ENCODE measurements around the gene SOCS1. TPM values are rescaled to one million over a fixed set of nuclear protein-coding genes. Genes with fewer than 3 reads are reported as not detected.

Gene SOCS1
- total and polyA plus RNA-seq, 4 experiments from 2014 or later, result 14.7 to 37.8 (median 17.1) TPM

DNA sequence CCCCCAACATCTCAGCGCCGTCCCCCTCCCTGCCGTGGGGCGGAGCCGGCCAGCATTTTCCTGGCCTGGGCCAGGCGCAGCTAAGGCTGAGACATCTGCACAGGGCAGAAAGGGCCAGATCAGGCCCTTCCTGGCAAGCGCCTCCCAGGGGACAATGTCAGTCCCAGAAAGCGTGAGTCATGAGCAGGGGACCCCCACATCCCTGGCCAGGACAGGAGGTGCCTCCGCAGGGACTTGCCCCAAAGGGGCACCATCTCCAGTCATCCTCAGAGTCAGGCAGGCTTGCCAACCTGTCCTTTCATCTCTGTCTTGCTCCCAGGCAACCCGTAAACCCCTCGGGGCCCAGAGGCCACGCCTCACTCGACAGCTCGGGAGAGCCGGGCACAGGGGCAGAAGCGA is 43.2 kb downstream of the SOCS1 start:
- Histone ChIP-seq H3K36me3 (ENCODE audit: insufficient read depth, low read length) (no peaks in the 10 kb centered on the region), H3K27ac (ENCODE audit: low read depth, low read length) (no peak overlapping the region), H3K9me3 (ENCODE audit: control insufficient read depth in 1 of 2, low read length in 2 of 2) (peaks cover 0 to 7% of the 10 kb centered on the region in 2 donors), H3K27me3 (ENCODE audit: insufficient read depth, low read length) (no peaks in the 10 kb centered on the region), H3K4me1 (ENCODE audit: insufficient read depth, low read length) (no peaks in the 10 kb centered on the region), H3K4me3 (ENCODE audit: low read length in 2 of 2) (no peak overlapping the region)
- Mint-ChIP-seq H3K36me3 (peaks cover 0 to 10% of the 10 kb centered on the region in 2 donors), H3K4me3 (no peak overlapping the region), H3K4me1 (peaks cover 0 to 5% (median 0%) of the 10 kb centered on the region in 4 donors), H3K27me3 (no peaks in the 10 kb centered on the region), H3K9me3 (peaks cover 0 to 12% (median 6%) of the 10 kb centered on the region in 8 donors), H3K27ac (no peak overlapping the region)
- no peak for DNase-seq
- POLR2A ChIA-PET (ENCODE audit: partially characterized antibody), result interaction anchor here (1.0 kb wide), 1 partner anchor 12 kb away, joined by 3 read pairs; no protein-coding TSS in a partner anchor
- intact Hi-C loops (cut with micrococcal nuclease), result no loop called here
- CTCF ChIA-PET (ENCODE audit: partially characterized antibody), result no interaction called here

GRCh38 chr16:11211977-11212797 is 43.8 kb downstream of the SOCS1 start:
- intact Hi-C loops (cut with micrococcal nuclease), result no loop called here
- no peak for DNase-seq
- Histone ChIP-seq H3K27me3 (ENCODE audit: insufficient read depth, low read length) (no peaks in the 10 kb centered on the region), H3K4me1 (ENCODE audit: insufficient read depth, low read length) (no peaks in the 10 kb centered on the region), H3K9me3 (ENCODE audit: control insufficient read depth in 1 of 2, low read length in 2 of 2) (peaks cover 0 to 7% of the 10 kb centered on the region in 2 donors), H3K27ac (ENCODE audit: low read depth, low read length) (no peak overlapping the region), H3K4me3 (ENCODE audit: low read length in 2 of 2) (no peak overlapping the region), H3K36me3 (ENCODE audit: insufficient read depth, low read length) (no peaks in the 10 kb centered on the region)
- Mint-ChIP-seq H3K4me3 (peak overlapping the region in 1 of 8 donors; percentile 14), H3K27me3 (no peaks in the 10 kb centered on the region), H3K27ac (no peak overlapping the region), H3K36me3 (peaks cover 0 to 8% of the 10 kb centered on the region in 2 donors), H3K9me3 (peaks cover 0 to 9% (median 4%) of the 10 kb centered on the region in 8 donors), H3K4me1 (peaks cover 0 to 7% (median 1%) of the 10 kb centered on the region in 4 donors)
- ChIA-PET CTCF (ENCODE audit: partially characterized antibody) (no interaction called here), POLR2A (ENCODE audit: partially characterized antibody) (interaction anchor here (1.0 kb wide), 1 partner anchor 13 kb away, joined by 3 read pairs; no protein-coding TSS in a partner anchor)

DNA sequence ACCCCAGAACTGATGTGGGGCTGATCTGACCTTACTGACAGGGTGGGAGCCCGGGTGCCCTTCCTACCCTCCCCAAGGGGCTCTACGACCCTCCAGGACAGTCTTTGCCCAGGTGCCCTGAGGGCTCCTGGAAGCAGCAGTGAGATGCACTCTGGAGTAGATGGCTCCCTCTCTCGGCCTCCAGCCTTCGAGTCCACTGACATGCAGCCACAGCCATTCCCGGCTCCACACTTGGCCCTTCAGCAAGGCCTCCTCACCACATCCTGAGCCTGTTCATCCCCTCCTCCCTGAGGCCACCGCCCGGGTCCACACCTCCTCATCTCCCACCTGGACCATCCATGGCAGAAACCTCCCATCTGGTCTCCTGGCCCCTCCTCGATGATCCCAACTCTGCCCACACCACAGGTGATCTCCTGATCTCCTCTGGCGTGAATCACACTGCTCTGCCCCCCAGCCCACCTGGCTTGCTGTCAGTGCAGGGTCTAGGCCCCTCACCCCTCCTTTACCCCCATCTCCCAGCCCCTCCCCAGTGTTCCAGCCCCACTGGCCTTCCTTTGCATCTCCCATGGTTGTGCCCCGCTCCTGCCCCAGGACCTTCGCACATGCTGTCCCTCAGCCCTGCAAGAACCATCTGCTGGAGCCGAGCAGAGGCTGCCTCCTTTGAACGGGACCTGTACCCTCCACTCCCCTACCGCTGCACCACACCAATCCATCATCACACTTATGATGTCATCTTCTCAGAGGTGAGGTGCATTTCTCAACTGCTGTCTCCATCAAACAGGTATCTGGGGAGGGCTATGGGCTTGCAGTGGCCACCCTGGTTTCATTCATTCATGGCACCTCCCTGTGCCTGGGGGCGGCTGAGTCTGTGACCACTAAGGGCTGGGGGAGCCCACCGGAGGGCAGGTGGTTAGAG is 44.7 kb downstream of the SOCS1 start:
- Histone ChIP-seq H3K9me3 (ENCODE audit: control insufficient read depth in 1 of 2, low read length in 2 of 2) (peaks cover 0 to 5% of the 10 kb centered on the region in 2 donors), H3K27me3 (ENCODE audit: insufficient read depth, low read length) (no peaks in the 10 kb centered on the region), H3K36me3 (ENCODE audit: insufficient read depth, low read length) (no peaks in the 10 kb centered on the region), H3K4me3 (ENCODE audit: low read length in 2 of 2) (no peak overlapping the region), H3K27ac (ENCODE audit: low read depth, low read length) (no peak overlapping the region), H3K4me1 (ENCODE audit: insufficient read depth, low read length) (peaks cover 7% of the 10 kb centered on the region)
- peaks cover 0 to 7% (median 3%) of the 10 kb centered on the region in 8 donors for H3K9me3 Mint-ChIP-seq
- H3K27me3 Mint-ChIP-seq, result no peaks in the 10 kb centered on the region
- no peak for DNase-seq
- H3K27ac Mint-ChIP-seq, result peak overlapping the region in 1 of 7 donors; percentile 82
- peaks cover 0 to 7% of the 10 kb centered on the region in 2 donors for H3K36me3 Mint-ChIP-seq
- ChIA-PET CTCF (ENCODE audit: partially characterized antibody) (no interaction called here), POLR2A (ENCODE audit: partially characterized antibody) (no interaction called here)
- no peak overlapping the region for H3K4me3 Mint-ChIP-seq
- intact Hi-C loops (cut with micrococcal nuclease), result no loop called here
- peaks cover 5 to 16% (median 8%) of the 10 kb centered on the region in 4 donors for H3K4me1 Mint-ChIP-seq

GRCh38 chr16:11210260-11210659 is 45.7 kb downstream of the SOCS1 start:
- Histone ChIP-seq H3K27ac (ENCODE audit: low read depth, low read length) (no peak overlapping the region), H3K9me3 (ENCODE audit: control insufficient read depth in 1 of 2, low read length in 2 of 2) (no peaks in the 10 kb centered on the region), H3K4me3 (ENCODE audit: low read length in 2 of 2) (no peak overlapping the region), H3K4me1 (ENCODE audit: insufficient read depth, low read length) (peaks cover 13% of the 10 kb centered on the region), H3K27me3 (ENCODE audit: insufficient read depth, low read length) (no peaks in the 10 kb centered on the region), H3K36me3 (ENCODE audit: insufficient read depth, low read length) (no peaks in the 10 kb centered on the region)
- Mint-ChIP-seq H3K27me3 (no peaks in the 10 kb centered on the region), H3K27ac (peak overlapping the region in 1 of 7 donors; percentile 62), H3K36me3 (no peaks in the 10 kb centered on the region), H3K4me3 (no peak overlapping the region), H3K9me3 (peaks cover 0 to 3% (median 0%) of the 10 kb centered on the region in 8 donors), H3K4me1 (peaks cover 7 to 21% (median 11%) of the 10 kb centered on the region in 4 donors)
- DNase-seq, result no peak
- CTCF ChIA-PET (ENCODE audit: partially characterized antibody), result no interaction called here
- POLR2A ChIA-PET (ENCODE audit: partially characterized antibody), result no interaction called here
- intact Hi-C loops (cut with micrococcal nuclease), result no loop called here

- Histone ChIP-seq H3K4me3 (ENCODE audit: low read length in 2 of 2) (no peak overlapping the region), H3K27me3 (ENCODE audit: insufficient read depth, low read length) (no peaks in the 10 kb centered on the region), H3K4me1 (ENCODE audit: insufficient read depth, low read length) (peaks cover 13% of the 10 kb centered on the region), H3K9me3 (ENCODE audit: control insufficient read depth in 1 of 2, low read length in 2 of 2) (no peaks in the 10 kb centered on the region), H3K36me3 (ENCODE audit: insufficient read depth, low read length) (no peaks in the 10 kb centered on the region), H3K27ac (ENCODE audit: low read depth, low read length) (no peak overlapping the region)
- Mint-ChIP-seq H3K36me3 (no peaks in the 10 kb centered on the region), H3K4me3 (no peak overlapping the region), H3K9me3 (peaks cover 0 to 3% (median 0%) of the 10 kb centered on the region in 8 donors), H3K27me3 (no peaks in the 10 kb centered on the region), H3K27ac (no peak overlapping the region), H3K4me1 (peaks cover 7 to 21% (median 11%) of the 10 kb centered on the region in 4 donors)
- POLR2A ChIA-PET (ENCODE audit: partially characterized antibody), result no interaction called here
- CTCF ChIA-PET (ENCODE audit: partially characterized antibody), result interaction anchor here (1.1 kb wide), 1 partner anchor 9 kb away, joined by 3 read pairs; no protein-coding TSS in a partner anchor
- intact Hi-C loops (cut with micrococcal nuclease), result no loop called here
- no peak for DNase-seq
These were observed 46.9 kb downstream of the SOCS1 start for GRCh38 chr16:11208916-11209665.

GRCh38 chr16:11207646-11208045 is 48.4 kb downstream of the SOCS1 start:
- no peaks in the 10 kb centered on the region for H3K27me3 Mint-ChIP-seq
- no peaks in the 10 kb centered on the region for H3K36me3 Mint-ChIP-seq
- Histone ChIP-seq H3K4me3 (ENCODE audit: low read length in 2 of 2) (no peak overlapping the region), H3K9me3 (ENCODE audit: control insufficient read depth in 1 of 2, low read length in 2 of 2) (no peaks in the 10 kb centered on the region), H3K27ac (ENCODE audit: low read depth, low read length) (no peak overlapping the region), H3K36me3 (ENCODE audit: insufficient read depth, low read length) (no peaks in the 10 kb centered on the region), H3K4me1 (ENCODE audit: insufficient read depth, low read length) (peaks cover 13% of the 10 kb centered on the region), H3K27me3 (ENCODE audit: insufficient read depth, low read length) (no peaks in the 10 kb centered on the region)
- DNase-seq, result no peak
- H3K4me3 Mint-ChIP-seq, result no peak overlapping the region
- H3K9me3 Mint-ChIP-seq, result peaks cover 0 to 3% (median 0%) of the 10 kb centered on the region in 8 donors
- CTCF ChIA-PET (ENCODE audit: partially characterized antibody), result interaction anchor here (1.1 kb wide), 1 partner anchor 10 kb away, joined by 3 read pairs; no protein-coding TSS in a partner anchor
- H3K27ac Mint-ChIP-seq, result no peak overlapping the region
- intact Hi-C loops (cut with micrococcal nuclease), result no loop called here
- H3K4me1 Mint-ChIP-seq, result peaks cover 7 to 21% (median 11%) of the 10 kb centered on the region in 4 donors
- POLR2A ChIA-PET (ENCODE audit: partially characterized antibody), result no interaction called here

All from CD4-positive, alpha-beta memory T cell (primary cell).